Measurements from ENCODE around the gene SLC6A9. TPM values are rescaled to one million over a fixed set of nuclear protein-coding genes. Genes with fewer than 3 reads are reported as not detected.

Gene SLC6A9
- total RNA-seq, 1 experiment from 2014 or later, result 0.40 TPM

DNA sequence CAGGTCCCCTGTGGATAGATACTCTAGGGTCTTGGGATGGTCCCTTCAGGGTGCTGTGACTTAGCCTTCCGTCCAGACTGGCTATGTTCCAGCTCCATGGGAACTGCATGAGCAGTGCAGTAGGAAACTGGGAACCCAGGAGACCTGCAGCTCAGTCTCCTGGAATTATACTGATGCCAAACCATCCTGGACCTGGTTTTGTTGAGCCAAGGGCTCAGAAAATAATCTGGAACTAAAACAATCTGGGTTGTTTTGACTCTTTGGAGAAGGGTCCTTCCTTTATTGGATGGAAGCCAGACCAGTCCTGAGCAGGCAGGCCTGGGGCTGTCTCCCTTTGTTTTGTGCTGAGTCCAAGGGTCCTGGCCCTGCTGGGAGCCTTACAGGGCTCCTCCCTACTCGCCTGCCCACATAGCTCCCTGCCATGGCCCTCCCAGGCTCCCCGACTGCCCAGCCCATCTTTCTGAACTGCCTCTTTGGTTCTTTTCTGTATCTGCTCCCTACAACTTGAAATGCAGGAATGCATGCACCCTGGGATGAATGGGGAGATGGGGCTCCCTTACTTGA is 83.3 kb downstream of the SLC6A9 start:
- no peak for DNase-seq (ENCODE audit: low read depth)

DNA sequence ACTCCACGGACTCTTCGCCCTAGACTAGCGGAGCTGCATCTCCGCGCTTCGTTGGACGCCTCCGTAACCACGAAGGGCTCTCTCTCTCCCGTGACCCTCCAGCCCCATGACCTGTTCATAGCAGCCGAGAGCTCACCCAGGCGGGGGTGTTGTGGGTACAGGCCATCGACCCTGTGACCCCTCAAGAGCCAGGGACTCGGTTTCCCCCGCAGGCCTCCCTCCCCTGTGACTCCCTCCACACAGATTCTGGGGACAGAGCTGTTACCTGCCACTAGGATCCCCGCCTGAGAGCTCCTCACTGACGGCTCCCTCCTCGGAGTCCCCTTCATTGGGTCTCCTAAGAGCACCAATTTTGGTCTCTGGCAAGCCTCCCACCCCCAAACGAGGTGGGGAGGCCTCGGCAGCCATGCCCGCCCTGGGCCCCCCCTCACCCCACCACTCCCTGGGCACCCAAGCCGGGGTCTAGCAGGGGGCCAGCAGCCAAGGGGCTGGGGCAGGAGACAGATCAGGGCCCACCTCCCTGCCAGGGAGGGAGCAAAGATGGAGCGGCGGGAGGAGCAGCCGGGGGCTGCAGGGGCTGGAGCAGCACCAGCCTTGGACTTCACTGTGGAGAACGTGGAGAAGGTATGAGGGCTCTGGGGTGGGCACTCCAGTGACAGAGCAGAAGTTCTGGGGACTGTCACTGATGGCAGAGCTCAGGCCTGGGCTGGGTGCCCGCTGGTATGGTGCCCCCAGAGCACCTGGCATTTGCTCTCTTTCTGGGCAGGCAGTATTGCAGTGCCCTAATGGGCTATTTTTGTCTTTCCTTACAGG is 84.0 kb downstream of the SLC6A9 start:
- DNase-seq (ENCODE audit: low read depth), result no peak

Other genes starting within 250 kb of the SLC6A9 start
- gene ARTN, start 97.7 kb downstream of the SLC6A9 start, total RNA-seq (2014; rRNA removed), result 2.1 TPM in 1 of 2 replicates, not detected in the other
- 30.5 and 31.8 TPM in 2 replicates for gene IPO13, start 84.5 kb downstream of the SLC6A9 start, total RNA-seq (2014; rRNA removed)
- 30.7 and 36.2 TPM in 2 replicates for gene DPH2, start 61.5 kb downstream of the SLC6A9 start, total RNA-seq (2014; rRNA removed)
- 188 and 200 TPM in 2 replicates for gene ATP6V0B, start 56.5 kb downstream of the SLC6A9 start, total RNA-seq (2014; rRNA removed)
- 110 and 115 TPM in 2 replicates for gene B4GALT2, start 52.3 kb downstream of the SLC6A9 start, total RNA-seq (2014; rRNA removed)
- 5.1 and 5.2 TPM in 2 replicates for gene CCDC24, start 39.9 kb downstream of the SLC6A9 start, total RNA-seq (2014; rRNA removed)
- gene KLF17, start 87.4 kb upstream of the SLC6A9 start, total RNA-seq (2014; rRNA removed), result 0.11 and 0.19 TPM in 2 replicates
- gene KLF18, start 110.2 kb upstream of the SLC6A9 start, total RNA-seq (2014; rRNA removed), result not detected in 2 replicates
- 16.0 and 18.3 TPM in 2 replicates for gene DMAP1, start 182.0 kb upstream of the SLC6A9 start, total RNA-seq (2014; rRNA removed)

Data from LHCN-M2 (cell line).